HG02588 (cell line): ENCODE data around the gene CNTN1.
"Not testable (repeated sequence)": the region's sequence is repeated elsewhere in the genome, so short reads cannot be mapped to it uniquely, and the experiment has no call there.

Experiments
- ATAC-seq: cut with Tn5 transposase; IDR thresholded peaks from one replicate; pipeline ENCODE4 v1.9.1; 2021; ENCODE audit warnings: mild to moderate bottlenecking, moderate library complexity; ENCODE audit not compliant: unreplicated experiment

Gene CNTN1

DNA sequence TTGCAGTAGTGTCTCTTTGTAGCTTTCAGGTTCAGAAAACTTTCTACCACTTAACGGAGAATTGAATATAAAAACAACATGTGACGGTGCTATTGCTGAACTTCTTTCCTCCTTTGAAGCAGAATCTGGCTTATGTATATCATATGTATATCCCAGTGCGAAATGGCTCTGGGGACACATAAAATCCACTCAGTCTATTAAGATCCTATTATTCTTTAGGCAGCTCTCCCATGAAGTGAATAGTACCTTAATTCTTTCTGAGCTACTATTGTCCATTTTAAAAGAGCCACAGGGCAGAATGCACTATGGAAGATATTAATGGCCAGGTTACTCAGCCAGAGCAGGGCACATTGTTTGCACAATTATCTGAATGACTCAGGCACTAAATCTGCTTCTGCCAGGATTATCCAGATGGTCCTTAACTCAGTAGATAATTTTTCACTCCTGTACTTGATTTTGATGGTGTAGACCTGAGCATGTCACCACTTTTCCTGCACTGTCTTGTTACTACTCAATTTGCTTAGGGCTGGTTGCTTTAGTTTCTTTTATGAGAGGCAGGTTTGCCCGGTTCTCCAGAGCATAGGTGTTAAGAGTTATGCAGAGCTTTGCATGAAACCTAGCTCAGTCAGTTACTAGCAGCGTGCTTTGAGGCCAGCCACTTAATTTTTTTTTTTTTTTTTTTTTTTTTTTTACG lies 5.5 kb downstream of the CNTN1 start:
- no peak for ATAC-seq

GRCh38 chr12:40701756-40702155 lies 9.5 kb downstream of the CNTN1 start:
- peak; percentile 65 for ATAC-seq

DNA sequence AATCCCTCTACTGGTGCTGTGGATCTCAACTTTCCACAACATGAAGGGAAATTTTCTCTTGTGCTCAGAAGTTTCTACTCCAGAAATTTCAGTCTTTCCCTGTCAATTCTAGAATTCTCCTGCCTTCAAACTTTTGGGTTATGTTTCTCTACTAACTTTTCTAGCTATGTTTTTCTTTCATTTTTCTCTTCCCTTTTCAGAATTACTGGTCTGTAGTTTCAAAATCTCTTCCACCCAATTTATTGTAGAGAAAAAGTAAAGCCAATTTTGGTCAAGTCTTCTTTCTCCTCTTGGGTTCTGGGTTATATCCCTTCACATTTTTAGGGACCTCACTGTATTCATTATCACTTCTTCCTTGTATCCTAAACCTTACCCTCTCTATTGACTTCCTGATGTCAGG lies 18.9 kb downstream of the CNTN1 start:
- no peak for ATAC-seq

DNA sequence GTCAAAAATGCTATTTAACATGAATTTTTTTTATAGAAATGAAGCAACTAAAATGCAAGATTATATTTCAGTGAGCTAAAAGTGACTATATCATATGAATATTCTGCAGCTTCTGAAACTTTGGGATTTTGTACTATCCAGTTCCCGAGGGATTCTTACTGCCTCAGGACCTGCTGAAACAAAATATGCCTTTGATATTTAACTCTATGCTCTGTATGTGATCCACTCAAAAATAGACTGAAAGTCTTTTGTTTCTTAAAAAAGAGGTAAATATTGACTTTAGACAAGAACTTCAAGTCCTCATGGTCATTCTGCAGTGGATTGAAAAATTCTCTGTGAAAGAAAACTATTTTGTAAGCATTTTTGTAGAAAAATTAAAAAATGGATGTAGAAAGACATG lies 22.4 kb downstream of the CNTN1 start:
- ATAC-seq = no peak

GRCh38 chr12:40716037-40716436 lies 23.8 kb downstream of the CNTN1 start:
- no peak for ATAC-seq

- no peak for ATAC-seq
These were observed 25.3 kb downstream of the CNTN1 start for GRCh38 chr12:40717576-40717975.

DNA sequence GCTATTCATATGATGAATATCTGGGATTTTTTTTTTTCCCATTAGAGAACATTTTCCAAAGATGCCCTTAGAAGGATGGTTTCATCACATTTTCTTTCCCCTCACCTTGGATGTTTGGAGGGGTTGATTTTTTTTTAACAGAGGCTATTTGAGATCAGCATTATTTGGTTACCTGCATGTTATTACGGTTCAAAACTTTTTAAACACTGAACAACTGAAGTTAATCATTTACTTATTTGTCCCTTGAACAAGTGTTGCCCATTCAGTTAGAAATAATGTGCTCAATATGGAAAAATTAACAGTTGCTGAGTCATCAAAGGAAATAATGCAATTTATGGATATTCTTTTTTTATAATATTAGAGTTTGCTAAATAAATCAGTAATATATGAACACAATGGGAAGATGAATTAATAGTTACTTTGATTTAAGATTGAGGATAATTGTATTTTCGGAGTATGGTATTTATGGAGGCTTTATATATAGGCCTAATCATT lies 26.7 kb downstream of the CNTN1 start:
- no peak for ATAC-seq

GRCh38 chr12:40723001-40723400 lies 30.8 kb downstream of the CNTN1 start:
- ATAC-seq = no peak

- ATAC-seq = no peak
These were observed 34.1 kb downstream of the CNTN1 start for GRCh38 chr12:40726366-40726765.

- ATAC-seq = no peak
These were observed 35.7 kb downstream of the CNTN1 start for GRCh38 chr12:40727774-40728483.

DNA sequence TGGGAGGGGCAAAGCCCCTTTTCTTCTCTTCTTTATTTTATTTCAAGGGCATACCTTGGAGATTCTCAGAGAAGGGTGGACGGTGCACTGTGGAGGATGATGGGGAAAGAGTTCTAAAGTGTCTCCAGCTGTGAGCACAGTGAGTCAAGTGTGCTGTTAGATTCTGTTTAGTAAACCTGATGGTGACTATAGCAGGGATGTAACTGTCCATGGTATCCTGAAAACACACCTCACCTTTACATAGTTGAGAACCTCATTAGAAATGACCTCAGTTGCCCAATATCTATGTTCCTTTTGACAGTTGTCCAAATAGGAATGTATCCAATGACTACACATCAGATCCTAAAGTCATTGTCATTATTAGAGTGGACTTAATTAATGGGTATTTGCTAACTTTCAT lies 38.0 kb downstream of the CNTN1 start:
- no peak for ATAC-seq

- ATAC-seq = no peak
These were observed 41.6 kb downstream of the CNTN1 start for GRCh38 chr12:40733871-40734270.

DNA sequence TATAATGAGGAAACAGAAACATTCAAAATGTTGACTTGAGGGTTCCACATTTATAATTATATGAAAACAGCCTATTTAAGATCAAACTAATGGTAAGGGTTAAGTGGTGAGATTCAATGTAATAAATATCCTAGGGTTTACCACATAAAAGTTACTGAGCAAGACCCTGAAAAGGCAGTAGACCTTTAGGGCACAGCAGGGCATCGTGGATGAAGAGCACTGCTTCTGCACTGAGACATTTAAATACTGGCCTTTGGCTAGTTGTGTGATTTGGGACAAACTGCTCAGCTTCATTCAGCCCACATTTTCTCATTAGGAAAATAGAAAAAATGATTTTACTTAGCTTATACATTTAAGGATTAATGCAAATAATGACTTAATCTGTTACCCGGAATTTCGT lies 42.0 kb downstream of the CNTN1 start:
- ATAC-seq = no peak

GRCh38 chr12:40735551-40736230 lies 43.5 kb downstream of the CNTN1 start:
- ATAC-seq = no peak

DNA sequence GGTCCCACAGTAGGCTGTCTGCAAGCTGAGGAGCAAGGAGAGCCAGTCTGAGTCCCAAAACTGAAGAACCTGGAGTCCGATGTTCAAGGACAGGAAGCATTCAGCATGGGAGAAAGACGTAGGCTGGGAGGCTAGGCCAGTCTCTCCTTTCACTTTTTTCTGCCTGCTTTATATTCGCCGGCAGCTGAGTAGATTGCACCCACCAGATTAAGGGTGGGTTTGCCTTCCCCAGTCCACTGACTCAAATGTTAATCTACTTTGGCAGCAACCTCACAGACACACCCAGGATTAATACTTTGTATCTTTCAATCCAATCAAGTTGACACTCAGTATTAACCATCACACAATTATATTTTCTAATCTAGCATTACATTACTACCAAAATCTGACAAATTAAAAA lies 45.2 kb downstream of the CNTN1 start:
- ATAC-seq = not testable (repeated sequence)

DNA sequence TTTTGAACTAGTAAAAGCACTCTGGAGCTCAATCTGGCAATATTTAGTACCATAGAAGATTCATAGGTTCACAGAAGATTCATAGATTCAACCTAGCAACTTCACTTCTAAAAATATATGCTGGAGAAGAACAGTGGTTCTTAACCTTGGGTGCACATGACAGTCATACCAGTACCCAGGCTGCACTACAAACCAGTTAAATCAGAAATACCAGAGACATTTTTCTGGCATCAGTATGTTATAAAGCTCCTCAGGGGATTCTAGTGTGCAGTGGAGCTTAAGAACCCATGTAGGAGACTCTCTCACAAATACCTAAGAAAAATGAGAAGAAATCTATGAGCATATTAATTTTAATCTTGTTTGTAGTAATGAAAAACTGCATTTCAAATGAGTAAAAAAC lies 46.6 kb downstream of the CNTN1 start:
- ATAC-seq = no peak

GRCh38 chr12:40742041-40742440 lies 49.8 kb downstream of the CNTN1 start:
- ATAC-seq = no peak

DNA sequence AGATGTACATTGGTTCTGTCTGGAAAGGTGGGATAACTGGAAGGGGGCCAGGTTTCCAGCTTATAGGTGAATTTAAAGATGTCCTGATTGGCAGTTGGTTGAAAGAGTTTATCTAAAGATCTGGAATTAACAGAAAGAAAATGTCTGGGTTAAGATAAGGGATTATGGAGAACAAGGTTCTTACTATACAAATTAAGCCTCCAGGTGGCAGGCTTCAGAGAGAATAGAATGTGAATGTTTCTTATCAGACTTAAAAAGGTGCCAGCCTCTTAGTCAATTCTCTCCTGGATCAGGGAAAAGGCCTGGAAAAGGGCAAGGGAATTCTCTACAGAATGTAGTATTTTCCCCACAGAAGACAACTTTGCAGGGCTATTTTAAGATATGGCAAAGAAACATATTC lies 53.1 kb downstream of the CNTN1 start:
- ATAC-seq = no peak

GRCh38 chr12:40749863-40750262 lies 57.6 kb downstream of the CNTN1 start:
- no peak for ATAC-seq

DNA sequence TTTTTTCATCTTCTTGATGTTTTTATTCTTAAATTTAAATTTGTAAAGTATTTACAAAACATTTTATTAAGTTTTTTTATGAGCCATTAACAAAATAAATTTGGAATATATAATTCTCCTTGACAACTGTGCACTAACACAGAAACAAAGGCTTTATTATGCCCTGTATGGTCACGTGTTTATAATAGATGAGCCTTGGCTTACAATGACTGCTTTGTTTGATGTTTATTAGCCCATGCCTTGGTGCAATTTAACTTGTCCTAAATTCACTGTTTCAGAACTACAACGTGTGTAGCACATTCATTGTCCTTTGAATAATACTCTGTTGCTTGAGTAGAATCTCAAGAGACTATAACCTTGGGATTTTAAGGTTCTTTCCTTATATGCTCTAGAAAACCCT lies 59.8 kb downstream of the CNTN1 start:
- ATAC-seq = no peak

GRCh38 chr12:40760821-40761220 lies 68.6 kb downstream of the CNTN1 start:
- no peak for ATAC-seq

DNA sequence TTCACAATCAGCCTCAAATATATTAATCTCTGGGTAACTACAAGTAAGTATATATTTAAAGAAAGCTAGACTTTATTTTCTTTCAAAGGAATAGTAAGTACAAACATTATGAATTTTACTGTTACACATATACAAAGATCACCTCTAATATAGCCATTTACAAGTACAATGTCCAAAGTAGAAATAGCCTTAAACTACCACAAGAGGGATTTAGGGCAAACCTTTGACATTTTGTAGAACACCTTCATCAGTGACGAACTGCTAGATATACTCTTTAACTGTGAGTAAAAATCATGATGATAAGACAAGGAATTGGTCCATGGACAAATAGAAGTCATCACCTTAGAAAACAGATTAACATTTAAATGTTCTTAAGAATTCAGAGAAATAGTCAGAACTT lies 69.8 kb downstream of the CNTN1 start:
- ATAC-seq = no peak
